A549 (cell line): ENCODE measurements around the gene HDGF. TPM values are rescaled to one million over a fixed set of nuclear protein-coding genes. Genes with fewer than 3 reads are reported as not detected.

Experiments used
- ATAC-seq, 2 experiments: fragments of 200-7000 bp in 1 of 2; fragments of >200 bp in 1 of 2; cut with Nextera tagmentation in 1 of 2; cut with Tn5 transposase in 1 of 2; 3 replicates each; pipeline versions ENCODE4 v1.8.0 to v1.9.1; 2018 to 2020; ENCODE audit warnings: mild to moderate bottlenecking in 1 of 2, moderate library complexity in 1 of 2
- CTCF ChIA-PET: fragments of 300-600 bp; sonication (Branson Sonifier 250); formaldehyde crosslinking; extraction: SDS; loops from one replicate; lab custom pipeline; 2021; ENCODE audit warnings: antibody characterized with exemption, inconsistent platforms; lab: Yijun Ruan, JAX
- POLR2A ChIA-PET: fragments of 350-600 bp; formaldehyde crosslinking; extraction: SDS; loops from one replicate; lab custom pipeline; 2021; ENCODE audit warnings: antibody characterized with exemption, inconsistent platforms; lab: Yijun Ruan, JAX
- DNase-seq, 2 experiments: peaks; one replicate each; pipeline versions ENCODE4 v3.0.0 to v3.0.0-alpha.2; 2011 to 2016; ENCODE audit warnings: low read depth in 1 of 2, low spot score in 1 of 2
- FAIRE-seq: peaks from 2 replicates; lab custom pipeline; 2011; peaks lifted over from hg19 to GRCh38; lab: Jason Lieb, UNC
- H3K27ac ChIP-seq, 2 experiments: fragments of >200 bp; sonication (Bioruptor Twin); formaldehyde crosslinking; 3 replicates each; pipeline ENCODE4 v1.5.1; 2016 to 2017
- H3K4me1 ChIP-seq: fragments of >200 bp; sonication (Bioruptor Twin); formaldehyde crosslinking; 3 replicates; pipeline ENCODE4 v1.6.1; 2016
- H3K4me2 ChIP-seq: fragments of >200 bp; sonication (Bioruptor Twin); formaldehyde crosslinking; 3 replicates; pipeline ENCODE4 v1.6.1; 2016
- H3K4me3 ChIP-seq: fragments of >200 bp; sonication (Bioruptor Twin); formaldehyde crosslinking; 3 replicates; pipeline ENCODE4 v1.5.1; 2016
- H3K9me3 ChIP-seq: fragments of >200 bp; sonication (Bioruptor Twin); formaldehyde crosslinking; 3 replicates; pipeline ENCODE4 v1.6.1; 2016
- CBX8 ChIP-seq: fragments of 200-600 bp; sonication (generic); IDR thresholded peaks from 2 replicates; pipeline ENCODE4 v1.6.1; 2016
- CEBPB ChIP-seq, 2 experiments: fragments of >200 bp in 1 of 2; sonication (Bioruptor Twin) in 1 of 2; formaldehyde crosslinking in 1 of 2; IDR thresholded peaks; 2 replicates each; pipeline ENCODE4 v1.6.1; 2012 to 2016
- EP300 ChIP-seq, 2 experiments: fragments of >200 bp; sonication (Bioruptor Twin); formaldehyde crosslinking; IDR thresholded peaks; 2 replicates in 1 of 2; 3 replicates in 1 of 2; pipeline ENCODE4 v1.6.1; 2016 to 2017
- HEYL ChIP-seq: fragments of 250-450 bp; sonication (Bioruptor Pico); IDR thresholded peaks from 2 replicates; pipeline ENCODE4 v1.8.0; 2021; ENCODE audit warnings: mild to moderate bottlenecking, moderate library complexity
- PHF8 ChIP-seq: fragments of 200-600 bp; sonication (generic); IDR thresholded peaks from 2 replicates; pipeline ENCODE4 v1.6.1; 2016; ENCODE audit warnings: low read depth, mild to moderate bottlenecking, antibody characterized with exemption, moderate library complexity, borderline replicate concordance
- RAD21 ChIP-seq, 2 experiments: fragments of >200 bp in 1 of 2; sonication (Bioruptor Twin) in 1 of 2; formaldehyde crosslinking in 1 of 2; IDR thresholded peaks in 1 of 2; conservative IDR thresholded peaks in 1 of 2; 2 replicates in 1 of 2; 3 replicates in 1 of 2; pipeline ENCODE4 v1.6.1; 2012 to 2018; ENCODE audit warnings: inconsistent platforms in 1 of 2
- RFX5 ChIP-seq: fragments of 450-650 bp; IDR thresholded peaks from 2 replicates; pipeline ENCODE4 v1.7.1; 2014; ENCODE audit warnings: antibody characterized with exemption, mild to moderate bottlenecking, moderate library complexity
- TP53 ChIP-seq: fragments of 250-450 bp; sonication (Bioruptor Pico); IDR thresholded peaks from 2 replicates; pipeline ENCODE4 v1.5.0; 2021; ENCODE audit warnings: mild to moderate bottlenecking, moderate library complexity
- ZC3H11A ChIP-seq: fragments of 450-650 bp; IDR thresholded peaks from 2 replicates; pipeline ENCODE4 v1.6.1; 2014; ENCODE audit warnings: antibody characterized with exemption, mild to moderate bottlenecking
- WGBS: methylation state at CpG from one replicate; pipeline ENCODE4 v1.1.6; 2017; ENCODE audit errors: missing lambda C conversion rate; 5-methylcytosine and 5-hydroxymethylcytosine counted together
- polyA plus RNA-seq, 4 experiments: library from polyadenylated mRNA; depleted of rRNA in 3 of 4; stranded (reverse); fragments of >200 nt; fragmentation: RNase III in 1 of 4; extraction: RNeasy Plus Mini Kit Qiagen cat#74134 plus additional on column Dnase treatment in 1 of 4; gene quantifications; 2 replicates in 3 of 4; 3 replicates in 1 of 4; pipeline ENCODE4 v1.2.3, GENCODE V29; 2011 to 2017
- TF ChIP-seq, protein P1 (sequence below): IDR thresholded peaks from 2 replicates; pipeline ENCODE4 v1.6.1; 2012
- TF ChIP-seq, protein P2 (sequence below): IDR thresholded peaks from 2 replicates; pipeline ENCODE4 v1.6.1; 2012; ENCODE audit warnings: low read depth, borderline replicate concordance
- TF ChIP-seq, protein P3 (sequence below): IDR thresholded peaks from 2 replicates; pipeline ENCODE4 v1.6.1; 2012

HDGF gene
- polyA plus RNA-seq, 2 of the 4 experiments (the other 2 are of a cell fraction) = 299 to 428 TPM

DNA sequence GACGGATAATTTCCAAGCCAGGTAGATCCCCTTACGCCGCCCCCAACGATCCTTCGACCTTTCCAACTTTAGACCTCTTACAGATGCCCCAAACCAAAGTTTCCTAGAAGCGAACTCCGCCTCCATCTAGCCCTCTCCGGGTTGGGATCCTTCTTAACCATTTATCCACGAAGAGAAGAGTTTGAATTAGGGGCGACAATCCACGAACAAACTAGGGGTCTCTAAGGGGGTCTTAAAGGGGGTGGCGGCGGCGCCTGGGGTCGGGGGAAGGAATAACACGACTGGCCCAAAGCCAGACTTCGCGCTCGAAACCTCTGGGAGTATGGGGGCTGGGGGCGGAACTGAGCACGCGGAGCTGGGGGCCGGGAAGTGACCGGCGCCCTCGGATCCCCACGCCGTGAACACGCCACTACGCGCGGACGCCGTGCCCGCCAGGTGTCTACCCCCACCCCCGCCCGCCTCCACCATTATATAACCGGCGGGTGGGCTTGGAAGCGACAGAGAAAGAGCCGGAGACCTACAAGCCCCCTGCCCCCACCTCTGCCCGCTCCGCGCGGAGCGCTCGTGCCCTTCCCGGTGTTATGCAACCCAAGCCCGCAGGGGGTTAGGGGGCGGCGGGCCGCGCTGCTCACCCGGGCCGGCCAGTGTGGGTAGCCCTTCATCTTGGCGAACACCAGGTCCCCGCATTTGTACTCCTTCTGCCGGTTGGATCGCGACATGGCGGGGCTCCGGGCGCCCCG lies 594 bp downstream of the HDGF start:
- CTCF ChIA-PET = interaction anchor here (0.9 to 5.4 kb wide), 16 partner anchors 12 to 144 kb away, joined by 3 to 36 read pairs (median 4); partner anchors contain the start of gene PRCC
- H3K4me2 ChIP-seq = peak overlapping the region; percentile 92
- POLR2A ChIA-PET = interaction anchor here (1.2 to 2.8 kb wide), 4 partner anchors 9 to 22 kb away, joined by 5 to 50 read pairs (median 27); partner anchors contain the start of genes ISG20L2, METTL25B, MRPL24 and PRCC
- no peaks in the 10 kb centered on the region for H3K9me3 ChIP-seq
- H3K4me1 ChIP-seq = peaks cover 38% of the 10 kb centered on the region
- ATAC-seq (peak in 1 of 2 experiments; percentile 14; a peak in 3 of 6 replicates), FAIRE-seq (no peak), DNase-seq (peak in 1 of 2 experiments; percentile 35)
- TF ChIP-seq CEBPB (IDR thresholded peaks at IDR 0.05) = peak; percentile 78 to 84
- TF ChIP-seq ZC3H11A = no peak
- no peak for TF ChIP-seq CBX8
- TF ChIP-seq RFX5 = no peak
- no peak for TF ChIP-seq EP300 (IDR thresholded peaks at IDR 0.05)
- TF ChIP-seq, protein P1, sequence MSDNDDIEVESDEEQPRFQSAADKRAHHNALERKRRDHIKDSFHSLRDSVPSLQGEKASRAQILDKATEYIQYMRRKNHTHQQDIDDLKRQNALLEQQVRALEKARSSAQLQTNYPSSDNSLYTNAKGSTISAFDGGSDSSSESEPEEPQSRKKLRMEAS = peak; percentile 28; the same call in 1 of the 2 replicates
- peak overlapping the region; percentile 92 for H3K4me3 ChIP-seq
- 3% methylated on average over 14 of the region's 64 CpGs for WGBS
- H3K27ac ChIP-seq = peak overlapping the region; percentile 99 to 100

DNA sequence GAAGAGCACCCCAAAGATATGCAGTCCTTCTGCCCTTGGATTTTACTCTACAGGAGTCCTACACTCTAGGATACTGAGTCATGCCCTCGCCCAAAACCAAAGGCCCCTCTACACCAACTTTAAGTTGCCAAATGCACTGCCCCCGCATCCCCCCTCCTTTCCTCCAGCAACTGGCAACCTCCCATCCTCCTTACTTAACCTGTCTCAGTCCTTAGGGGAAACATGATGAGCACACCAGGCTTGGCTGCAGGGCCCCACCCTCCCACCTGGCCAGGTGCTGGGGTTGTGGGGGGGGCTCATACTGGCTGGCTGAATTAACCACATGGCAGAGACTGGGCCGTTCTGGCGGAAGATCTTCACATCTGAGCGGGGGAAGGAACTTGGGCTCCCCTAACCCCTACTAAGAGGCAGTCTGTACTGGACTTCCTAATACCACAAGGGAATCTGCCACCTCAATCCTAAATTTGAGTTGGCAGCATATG lies 1.2 kb downstream of the HDGF start:
- H3K4me1 ChIP-seq = peaks cover 44% of the 10 kb centered on the region
- CTCF ChIA-PET = interaction anchor here (0.9 to 5.4 kb wide), 10 partner anchors 16 to 142 kb away, joined by 3 to 36 read pairs (median 4); partner anchors contain the start of genes NTRK1 and PRCC
- DNase-seq = peak in 1 of 2 experiments; percentile 22

DNA sequence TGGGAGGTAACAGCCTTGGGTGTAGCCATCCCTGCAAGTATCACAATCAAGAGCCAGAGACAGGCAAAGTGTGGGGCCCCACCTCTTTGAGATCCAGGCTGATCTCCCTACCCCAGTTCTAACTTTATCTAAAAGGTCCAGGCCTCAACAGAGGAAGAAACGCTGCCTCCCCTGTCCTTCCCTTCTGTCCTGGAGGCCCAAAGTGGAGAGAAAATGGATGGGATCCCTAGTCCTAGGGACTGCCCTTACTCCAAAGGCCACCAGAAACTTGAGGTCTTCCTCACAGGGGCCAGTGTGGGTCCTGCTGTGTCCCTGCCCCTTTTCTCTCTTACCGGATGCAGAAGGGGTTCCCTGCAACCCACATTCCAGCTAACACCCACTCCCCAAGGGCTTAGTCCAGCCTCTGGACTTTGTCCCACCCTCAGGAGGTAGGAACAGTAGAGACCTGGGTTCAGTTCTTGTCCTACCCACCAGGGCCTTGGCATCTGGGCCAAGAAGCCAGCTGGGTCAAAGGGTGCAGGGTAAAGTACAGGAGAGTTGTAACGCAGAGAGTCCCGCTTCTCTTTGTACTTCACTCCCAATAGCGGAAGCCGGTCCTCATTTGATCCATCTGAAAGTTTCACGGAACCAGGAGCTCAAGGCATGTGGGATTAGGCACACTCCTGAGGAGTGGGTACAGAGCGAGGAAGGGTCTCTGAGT lies 1.9 kb downstream of the HDGF start:
- no peaks in the 10 kb centered on the region for H3K9me3 ChIP-seq
- H3K4me2 ChIP-seq = peak overlapping the region; percentile 92
- ChIA-PET CTCF (interaction anchor here (1.1 to 5.4 kb wide), 4 partner anchors 23 to 142 kb away, joined by 3 to 36 read pairs (median 4); partner anchors contain the start of gene NTRK1), POLR2A (no interaction called here)
- H3K27ac ChIP-seq = peak overlapping the region; percentile 99 to 100
- DNase-seq = peak in 1 of 2 experiments; percentile 21
- peak in 1 of 2 experiments; percentile 3; a peak in 2 of 6 replicates for ATAC-seq
- H3K4me3 ChIP-seq = peak overlapping the region; percentile 92
- no peak for TF ChIP-seq CEBPB (IDR thresholded peaks at IDR 0.05)
- TF ChIP-seq, protein P2, sequence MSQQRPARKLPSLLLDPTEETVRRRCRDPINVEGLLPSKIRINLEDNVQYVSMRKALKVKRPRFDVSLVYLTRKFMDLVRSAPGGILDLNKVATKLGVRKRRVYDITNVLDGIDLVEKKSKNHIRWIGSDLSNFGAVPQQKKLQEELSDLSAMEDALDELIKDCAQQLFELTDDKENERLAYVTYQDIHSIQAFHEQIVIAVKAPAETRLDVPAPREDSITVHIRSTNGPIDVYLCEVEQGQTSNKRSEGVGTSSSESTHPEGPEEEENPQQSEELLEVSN = no peak
- no peak for TF ChIP-seq HEYL (CRISPR knock-in tag)
- TF ChIP-seq, protein P3, sequence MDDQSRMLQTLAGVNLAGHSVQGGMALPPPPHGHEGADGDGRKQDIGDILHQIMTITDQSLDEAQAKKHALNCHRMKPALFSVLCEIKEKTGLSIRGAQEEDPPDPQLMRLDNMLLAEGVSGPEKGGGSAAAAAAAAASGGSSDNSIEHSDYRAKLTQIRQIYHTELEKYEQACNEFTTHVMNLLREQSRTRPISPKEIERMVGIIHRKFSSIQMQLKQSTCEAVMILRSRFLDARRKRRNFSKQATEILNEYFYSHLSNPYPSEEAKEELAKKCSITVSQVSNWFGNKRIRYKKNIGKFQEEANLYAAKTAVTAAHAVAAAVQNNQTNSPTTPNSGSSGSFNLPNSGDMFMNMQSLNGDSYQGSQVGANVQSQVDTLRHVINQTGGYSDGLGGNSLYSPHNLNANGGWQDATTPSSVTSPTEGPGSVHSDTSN = no peak
- WGBS = 5% methylated on average over 8 of the region's 8 CpGs
- no peak for FAIRE-seq
- peaks cover 50% of the 10 kb centered on the region for H3K4me1 ChIP-seq

More for the DNA sequence above, 1.2 kb downstream of the HDGF start:
- POLR2A ChIA-PET = interaction anchor here (2.5 to 2.8 kb wide), 2 partner anchors 8 to 17 kb away, joined by 22 to 50 read pairs; partner anchors contain the start of genes MRPL24 and PRCC
- Histone ChIP-seq H3K4me2 (peak overlapping the region; percentile 92), H3K27ac (peak overlapping the region; percentile 99 to 100), H3K4me3 (peak overlapping the region; percentile 92), H3K9me3 (no peaks in the 10 kb centered on the region)
- whole genome bisulfite sequencing = 0% methylated on average over 5 of the region's 5 CpGs
- TF ChIP-seq, protein P1 = peak; percentile 19
- 0 out of 2 replicates have a peak, but pooled peaks have one; percentile 23 for TF ChIP-seq TP53
- no peak for TF ChIP-seq PHF8
- no peak for TF ChIP-seq RAD21 (conservative IDR thresholded peaks at IDR 0.05 in 1 of 2, IDR thresholded peaks at IDR 0.05 in 1 of 2)
- ATAC-seq = no peak
- FAIRE-seq = no peak
